Measurements from ENCODE around the gene ATP6V1F. TPM values are rescaled to one million over a fixed set of nuclear protein-coding genes. Genes with fewer than 3 reads are reported as not detected.
A peak's percentile ranks its signal among the peaks of the same experiment; 100 is the strongest.

The ATP6V1F gene
- total RNA-seq, 1 experiment from 2014 or later = 115 TPM

- Mint-ChIP-seq H3K36me3 (ENCODE audit: insufficient read depth in 1 of 3, low read depth in 3 of 3) (no peaks in the 10 kb centered on the region), H3K27me3 (ENCODE audit: low read depth) (peaks cover 39% of the 10 kb centered on the region), H3K4me1 (peaks cover 25 to 44% of the 10 kb centered on the region in 2 experiments), H3K4me3 (peak overlapping the region in 1 of 2 experiments; percentile 80; a peak in 3 of 5 replicates), H3K9me3 (no peaks in the 10 kb centered on the region), H3K27ac (no peak overlapping the region)
- Histone ChIP-seq H3K9me3 (ENCODE audit: control insufficient read depth, low read depth, low read length) (no peaks in the 10 kb centered on the region), H2AFZ (ENCODE audit: low read length) (no peak overlapping the region), H4K5ac (ENCODE audit: insufficient read length, low read depth, low read length) (no peak overlapping the region), H3K4me1 (ENCODE audit: insufficient read depth, low read length) (peaks cover 5% of the 10 kb centered on the region; the same call in 1 of the 2 replicates), H3K9ac (ENCODE audit: extremely low read depth, insufficient read length, low read length) (no peak overlapping the region), H3K27me3 (ENCODE audit: insufficient read depth, low read length) (peaks cover 12% of the 10 kb centered on the region; the same call in 1 of the 2 replicates), H3K27ac (ENCODE audit: insufficient read length, low read depth, low read length) (no peak overlapping the region), H2BK120ac (ENCODE audit: low read depth, low read length, poor library complexity, severe bottlenecking) (no peak overlapping the region), H2AK5ac (ENCODE audit: insufficient read length, low read length) (no peak overlapping the region), H3K4me2 (ENCODE audit: insufficient read depth, insufficient read length, low read length) (peak overlapping the region; percentile 80), H2BK15ac (ENCODE audit: low read depth, low read length) (no peak overlapping the region), H2BK20ac (ENCODE audit: low read depth, low read length, poor library complexity, severe bottlenecking) (no peak overlapping the region), H3K18ac (ENCODE audit: insufficient read length, low read depth, low read length) (no peak overlapping the region), H3K79me2 (ENCODE audit: insufficient read depth, low read length) (no peaks in the 10 kb centered on the region), H4K8ac (replicated peaks; ENCODE audit: insufficient read length, low read depth, low read length) (no peak overlapping the region), H4K20me1 (ENCODE audit: control insufficient read depth, insufficient read depth, insufficient read length) (no peaks in the 10 kb centered on the region), H2BK5ac (ENCODE audit: insufficient read length, low read length) (no peak overlapping the region), H3T11ph (ENCODE audit: low read length) (no peak overlapping the region), H3K23me2 (ENCODE audit: insufficient read length, low read depth, low read length, poor library complexity, severe bottlenecking) (peaks cover 22% of the 10 kb centered on the region), H3K23ac (ENCODE audit: insufficient read length, low read depth, low read length) (no peak overlapping the region), H3K56ac (ENCODE audit: insufficient read length, low read depth, low read length) (no peak overlapping the region), H3K79me1 (ENCODE audit: insufficient read depth, low read depth, low read length, poor library complexity, severe bottlenecking) (no peaks in the 10 kb centered on the region), H2BK12ac (ENCODE audit: insufficient read length, low read depth, low read length) (no peak overlapping the region), H3K4ac (ENCODE audit: low read depth, low read length) (no peak overlapping the region), H3K14ac (ENCODE audit: insufficient read depth, low read length) (no peak overlapping the region), H4K91ac (ENCODE audit: insufficient read length, low read depth, low read length) (no peak overlapping the region)
- TF ChIP-seq, protein P1, sequence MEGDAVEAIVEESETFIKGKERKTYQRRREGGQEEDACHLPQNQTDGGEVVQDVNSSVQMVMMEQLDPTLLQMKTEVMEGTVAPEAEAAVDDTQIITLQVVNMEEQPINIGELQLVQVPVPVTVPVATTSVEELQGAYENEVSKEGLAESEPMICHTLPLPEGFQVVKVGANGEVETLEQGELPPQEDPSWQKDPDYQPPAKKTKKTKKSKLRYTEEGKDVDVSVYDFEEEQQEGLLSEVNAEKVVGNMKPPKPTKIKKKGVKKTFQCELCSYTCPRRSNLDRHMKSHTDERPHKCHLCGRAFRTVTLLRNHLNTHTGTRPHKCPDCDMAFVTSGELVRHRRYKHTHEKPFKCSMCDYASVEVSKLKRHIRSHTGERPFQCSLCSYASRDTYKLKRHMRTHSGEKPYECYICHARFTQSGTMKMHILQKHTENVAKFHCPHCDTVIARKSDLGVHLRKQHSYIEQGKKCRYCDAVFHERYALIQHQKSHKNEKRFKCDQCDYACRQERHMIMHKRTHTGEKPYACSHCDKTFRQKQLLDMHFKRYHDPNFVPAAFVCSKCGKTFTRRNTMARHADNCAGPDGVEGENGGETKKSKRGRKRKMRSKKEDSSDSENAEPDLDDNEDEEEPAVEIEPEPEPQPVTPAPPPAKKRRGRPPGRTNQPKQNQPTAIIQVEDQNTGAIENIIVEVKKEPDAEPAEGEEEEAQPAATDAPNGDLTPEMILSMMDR (conservative IDR thresholded peaks at IDR 0.05) = no peak
- DNase-seq = peak; percentile 64
- no CpG with 5 or more reads among the region's 13 CpGs for WGBS (ENCODE audit: extremely low coverage, insufficient read length, low lambda C conversion rate)
Observed at GRCh38 chr7:128833148-128833945, 29.3 kb upstream of the ATP6V1F start.

Measured in H9 (cell line).